Measurements from ENCODE around the gene NISCH. TPM values are rescaled to one million over a fixed set of nuclear protein-coding genes. Genes with fewer than 3 reads are reported as not detected.

The NISCH gene
- total RNA-seq, 1 experiment from 2014 or later: 63.4 TPM

DNA sequence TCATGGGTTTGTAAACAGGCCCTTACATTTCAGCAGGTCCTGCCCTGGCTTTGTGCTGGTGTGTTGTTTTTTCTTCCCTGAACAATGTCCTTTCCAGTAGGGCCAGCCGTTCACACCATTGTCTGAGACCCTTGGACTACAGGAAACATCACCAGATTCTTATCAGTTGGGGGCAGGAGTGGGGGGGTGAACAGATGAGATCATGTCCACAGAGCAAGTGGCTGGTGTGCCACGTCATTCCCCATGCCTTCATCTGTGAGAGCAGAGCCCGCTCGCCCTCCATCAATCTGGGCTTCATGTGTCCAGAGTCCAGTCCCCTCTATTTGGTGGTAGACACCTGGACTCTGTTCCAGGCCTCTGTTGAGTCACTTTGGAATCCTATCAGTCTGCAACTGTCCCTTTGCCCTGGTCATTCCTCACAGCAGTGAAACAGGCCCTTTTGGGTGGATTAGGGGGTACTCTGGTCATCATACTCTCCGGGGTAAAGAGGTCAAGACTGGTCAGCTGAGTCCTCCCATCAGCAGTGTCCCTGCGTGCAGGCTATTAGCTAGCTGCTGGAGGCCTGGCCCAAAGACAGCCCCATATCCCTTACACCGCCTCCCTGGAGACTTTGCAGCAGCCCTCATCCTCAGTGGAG, 25.5 kb upstream of the NISCH start:
- ChIA-PET POLR2A (no interaction called here), CTCF (no interaction called here)
- DNase-seq (ENCODE audit: low read depth, low spot score): no peak
- TF ChIP-seq, protein P1, sequence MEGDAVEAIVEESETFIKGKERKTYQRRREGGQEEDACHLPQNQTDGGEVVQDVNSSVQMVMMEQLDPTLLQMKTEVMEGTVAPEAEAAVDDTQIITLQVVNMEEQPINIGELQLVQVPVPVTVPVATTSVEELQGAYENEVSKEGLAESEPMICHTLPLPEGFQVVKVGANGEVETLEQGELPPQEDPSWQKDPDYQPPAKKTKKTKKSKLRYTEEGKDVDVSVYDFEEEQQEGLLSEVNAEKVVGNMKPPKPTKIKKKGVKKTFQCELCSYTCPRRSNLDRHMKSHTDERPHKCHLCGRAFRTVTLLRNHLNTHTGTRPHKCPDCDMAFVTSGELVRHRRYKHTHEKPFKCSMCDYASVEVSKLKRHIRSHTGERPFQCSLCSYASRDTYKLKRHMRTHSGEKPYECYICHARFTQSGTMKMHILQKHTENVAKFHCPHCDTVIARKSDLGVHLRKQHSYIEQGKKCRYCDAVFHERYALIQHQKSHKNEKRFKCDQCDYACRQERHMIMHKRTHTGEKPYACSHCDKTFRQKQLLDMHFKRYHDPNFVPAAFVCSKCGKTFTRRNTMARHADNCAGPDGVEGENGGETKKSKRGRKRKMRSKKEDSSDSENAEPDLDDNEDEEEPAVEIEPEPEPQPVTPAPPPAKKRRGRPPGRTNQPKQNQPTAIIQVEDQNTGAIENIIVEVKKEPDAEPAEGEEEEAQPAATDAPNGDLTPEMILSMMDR (IDR thresholded peaks at IDR 0.05): no peak
- TF ChIP-seq, protein P2, sequence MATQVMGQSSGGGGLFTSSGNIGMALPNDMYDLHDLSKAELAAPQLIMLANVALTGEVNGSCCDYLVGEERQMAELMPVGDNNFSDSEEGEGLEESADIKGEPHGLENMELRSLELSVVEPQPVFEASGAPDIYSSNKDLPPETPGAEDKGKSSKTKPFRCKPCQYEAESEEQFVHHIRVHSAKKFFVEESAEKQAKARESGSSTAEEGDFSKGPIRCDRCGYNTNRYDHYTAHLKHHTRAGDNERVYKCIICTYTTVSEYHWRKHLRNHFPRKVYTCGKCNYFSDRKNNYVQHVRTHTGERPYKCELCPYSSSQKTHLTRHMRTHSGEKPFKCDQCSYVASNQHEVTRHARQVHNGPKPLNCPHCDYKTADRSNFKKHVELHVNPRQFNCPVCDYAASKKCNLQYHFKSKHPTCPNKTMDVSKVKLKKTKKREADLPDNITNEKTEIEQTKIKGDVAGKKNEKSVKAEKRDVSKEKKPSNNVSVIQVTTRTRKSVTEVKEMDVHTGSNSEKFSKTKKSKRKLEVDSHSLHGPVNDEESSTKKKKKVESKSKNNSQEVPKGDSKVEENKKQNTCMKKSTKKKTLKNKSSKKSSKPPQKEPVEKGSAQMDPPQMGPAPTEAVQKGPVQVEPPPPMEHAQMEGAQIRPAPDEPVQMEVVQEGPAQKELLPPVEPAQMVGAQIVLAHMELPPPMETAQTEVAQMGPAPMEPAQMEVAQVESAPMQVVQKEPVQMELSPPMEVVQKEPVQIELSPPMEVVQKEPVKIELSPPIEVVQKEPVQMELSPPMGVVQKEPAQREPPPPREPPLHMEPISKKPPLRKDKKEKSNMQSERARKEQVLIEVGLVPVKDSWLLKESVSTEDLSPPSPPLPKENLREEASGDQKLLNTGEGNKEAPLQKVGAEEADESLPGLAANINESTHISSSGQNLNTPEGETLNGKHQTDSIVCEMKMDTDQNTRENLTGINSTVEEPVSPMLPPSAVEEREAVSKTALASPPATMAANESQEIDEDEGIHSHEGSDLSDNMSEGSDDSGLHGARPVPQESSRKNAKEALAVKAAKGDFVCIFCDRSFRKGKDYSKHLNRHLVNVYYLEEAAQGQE (IDR thresholded peaks at IDR 0.05; ENCODE audit: insufficient read depth in 1 of 2, low read depth in 2 of 2, low read length in 1 of 2): no peak
- TF ChIP-seq SIN3A (IDR thresholded peaks at IDR 0.05; ENCODE audit: borderline replicate concordance, insufficient read depth, low read depth, low read length) (no peak), TCF7L2 (IDR thresholded peaks at IDR 0.05; ENCODE audit: low read depth, low read length) (no peak), POLR2AphosphoS5 (IDR thresholded peaks at IDR 0.05; ENCODE audit: low read depth, low read length) (no peak)
- in situ Hi-C loops (cut with HindIII; ENCODE audit: low pct_unique_long_range_greater_than_20kb, low sequenced_read_pairs): no loop called here
- Histone ChIP-seq H3K9me3 (ENCODE audit: control insufficient read depth, insufficient read depth, low read depth, low read length) (no peaks in the 10 kb centered on the region), H3K27ac (ENCODE audit: low read length) (no peak overlapping the region), H3K27me3 (ENCODE audit: control insufficient read depth, insufficient read depth, low read length) (no peaks in the 10 kb centered on the region), H3K36me3 (ENCODE audit: control insufficient read depth, insufficient read depth, low read length) (no peaks in the 10 kb centered on the region), H3K4me3 (ENCODE audit: low read depth in 2 of 2, low read length in 2 of 2) (no peak overlapping the region), H3K4me1 (ENCODE audit: control insufficient read depth, insufficient read depth, low read length) (no peaks in the 10 kb centered on the region)
- no TSS peak for BruUV-seq (replicated peaks)
- no peak for ATAC-seq
- intact Hi-C loops (cut with micrococcal nuclease; ENCODE audit: unreplicated experiment): no loop called here

DNA sequence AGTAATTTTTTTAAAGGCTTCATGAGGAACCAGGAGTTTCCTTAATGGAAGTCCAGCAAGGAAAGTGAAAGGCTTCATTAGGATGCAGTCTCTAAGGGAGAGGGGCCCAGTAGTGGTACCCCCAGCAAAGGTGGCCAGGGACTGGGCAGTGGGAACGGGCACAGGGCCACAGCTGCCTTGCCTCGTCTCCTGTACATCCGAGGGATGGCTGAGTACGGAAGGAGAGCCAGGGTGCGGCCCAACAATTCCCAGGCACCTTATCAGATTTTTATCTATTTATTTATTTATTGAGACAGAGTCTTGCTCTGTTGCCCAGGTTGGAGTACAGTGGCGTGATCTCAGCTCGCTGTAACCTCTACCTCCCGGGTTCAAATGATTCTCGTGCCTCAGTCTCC, 25.0 kb upstream of the NISCH start:
- TF ChIP-seq TCF7L2 (IDR thresholded peaks at IDR 0.05; ENCODE audit: low read depth, low read length) (no peak), SIN3A (IDR thresholded peaks at IDR 0.05; ENCODE audit: borderline replicate concordance, insufficient read depth, low read depth, low read length) (no peak), POLR2AphosphoS5 (IDR thresholded peaks at IDR 0.05; ENCODE audit: low read depth, low read length) (no peak)
- TF ChIP-seq, protein P1 (IDR thresholded peaks at IDR 0.05): no peak
- no peak for ATAC-seq
- ChIA-PET POLR2A (no interaction called here), CTCF (no interaction called here)
- Histone ChIP-seq H3K27me3 (ENCODE audit: control insufficient read depth, insufficient read depth, low read length) (no peaks in the 10 kb centered on the region), H3K36me3 (ENCODE audit: control insufficient read depth, insufficient read depth, low read length) (no peaks in the 10 kb centered on the region), H3K27ac (ENCODE audit: low read length) (no peak overlapping the region), H3K4me3 (ENCODE audit: low read depth in 2 of 2, low read length in 2 of 2) (no peak overlapping the region), H3K9me3 (ENCODE audit: control insufficient read depth, insufficient read depth, low read depth, low read length) (no peaks in the 10 kb centered on the region), H3K4me1 (ENCODE audit: control insufficient read depth, insufficient read depth, low read length) (no peaks in the 10 kb centered on the region)
- DNase-seq (ENCODE audit: low read depth, low spot score): no peak
- intact Hi-C loops (cut with micrococcal nuclease; ENCODE audit: unreplicated experiment) (no loop called here), in situ Hi-C loops (cut with HindIII; ENCODE audit: low pct_unique_long_range_greater_than_20kb, low sequenced_read_pairs) (no loop called here)
- no TSS peak for BruUV-seq (replicated peaks)

All from Panc1 (cell line).